HepG2 (cell line): Measurements from ENCODE around the gene RB1. TPM values are rescaled to one million over a fixed set of nuclear protein-coding genes. Genes with fewer than 3 reads are reported as not detected.

ENCODE experiments used
- ATAC-seq: fragments of 200-7000 bp; cut with Tn5 transposase; 3 replicates; pipeline ENCODE4 v1.9.1; 2020; ENCODE audit warnings: mild to moderate bottlenecking, moderate library complexity
- BruUV-seq: library from RNA; stranded (reverse); fragments of 400-500 nt; replicated peaks from 2 replicates; lab custom pipeline; 2021; lab: Mats Ljungman, UMichigan
- CTCF ChIA-PET: fragments of 300-600 bp; formaldehyde crosslinking; extraction: SDS; loops from one replicate; lab custom pipeline; 2021; ENCODE audit warnings: low total read pairs, inconsistent platforms, low intra/inter-chr PET ratio; lab: Yijun Ruan, JAX
- POLR2A ChIA-PET: fragments of 350-600 bp; sonication (Branson Sonifier 250); formaldehyde crosslinking; loops from one replicate; lab custom pipeline; 2020; ENCODE audit warnings: antibody characterized with exemption, inconsistent platforms; lab: Yijun Ruan, JAX
- DNase-seq: peaks from one replicate; pipeline ENCODE4 v3.0.0-alpha.2; 2015; ENCODE audit warnings: low spot score
- FAIRE-seq: peaks from 3 replicates; lab custom pipeline; 2011; peaks lifted over from hg19 to GRCh38; lab: Jason Lieb, UNC
- H2AFZ ChIP-seq: one replicate; pipeline ENCODE4 v1.6.1; 2011; ENCODE audit warnings: low read length, inconsistent platforms
- H3K27ac ChIP-seq: fragments of 300-600 bp; 3 replicates; pipeline ENCODE4 v1.8.0; 2011; ENCODE audit warnings: mixed run types, mild to moderate bottlenecking, mixed read lengths, low read length, inconsistent platforms; ENCODE audit not compliant: insufficient read depth; ENCODE audit errors: extremely low read length
- H3K27me3 ChIP-seq, 2 experiments: fragments of 200-600 bp in 1 of 2; 2 replicates in 1 of 2; 3 replicates in 1 of 2; pipeline versions ENCODE4 v1.6.0 to v1.8.0; 2011; ENCODE audit warnings: low read length in 2 of 2, mild to moderate bottlenecking in 2 of 2, moderate library complexity in 2 of 2, inconsistent platforms in 1 of 2; ENCODE audit not compliant: insufficient read depth in 2 of 2, control insufficient read depth in 1 of 2
- H3K36me3 ChIP-seq, 2 experiments: fragments of 200-600 bp in 1 of 2; replicated peaks in 1 of 2; 2 replicates in 1 of 2; 3 replicates in 1 of 2; pipeline versions ENCODE4 v1.5.1 to v1.8.0; 2011; ENCODE audit warnings: low read length in 2 of 2, inconsistent platforms in 1 of 2; ENCODE audit not compliant: insufficient read depth in 2 of 2, control insufficient read depth in 1 of 2
- H3K4me1 ChIP-seq: 2 replicates; pipeline ENCODE4 v1.5.1; 2012; ENCODE audit warnings: low read length, inconsistent platforms; ENCODE audit not compliant: insufficient read depth
- H3K4me2 ChIP-seq: 2 replicates; pipeline ENCODE4 v1.6.0; 2011; ENCODE audit warnings: low read depth, low read length, inconsistent platforms
- H3K4me3 ChIP-seq, 3 experiments: fragments of 200-600 bp in 1 of 3; sonication (generic), shearing (Covaris generic) in 1 of 3; replicated peaks in 1 of 3; 2 replicates each; pipeline ENCODE4 v1.5.1; 2011 to 2016; ENCODE audit warnings: low read length in 3 of 3, inconsistent platforms in 2 of 3, low read depth in 2 of 3, mild to moderate bottlenecking in 2 of 3, control low read depth in 1 of 3, mixed read lengths in 1 of 3; ENCODE audit not compliant: insufficient read depth in 1 of 3
- H3K79me2 ChIP-seq: one replicate; pipeline ENCODE4 v1.6.1; 2011; ENCODE audit warnings: low read length, inconsistent platforms; ENCODE audit not compliant: insufficient read depth
- H3K9ac ChIP-seq: 2 replicates; pipeline ENCODE4 v1.6.0; 2011; ENCODE audit warnings: mild to moderate bottlenecking, low read depth, low read length, inconsistent platforms; ENCODE audit not compliant: insufficient read depth
- H3K9me3 ChIP-seq: 2 replicates; pipeline ENCODE4 v1.5.1; 2012; ENCODE audit warnings: mild to moderate bottlenecking, low read length
- H4K20me1 ChIP-seq: 2 replicates; pipeline ENCODE4 v1.6.0; 2011; ENCODE audit warnings: inconsistent platforms, mild to moderate bottlenecking, low read length, moderate library complexity; ENCODE audit not compliant: insufficient read depth
- AHR ChIP-seq: IDR thresholded peaks from 2 replicates; pipeline ENCODE4 v1.6.1; 2018; ENCODE audit warnings: missing genetic modification reagents, missing compliant biosample characterization
- HMG20A ChIP-seq: IDR thresholded peaks from 2 replicates; pipeline ENCODE4 v1.6.1; 2016; ENCODE audit warnings: borderline replicate concordance
- JUNB ChIP-seq: sonication (generic); formaldehyde crosslinking; IDR thresholded peaks from 2 replicates; pipeline ENCODE4 v1.8.0; 2022; ENCODE audit warnings: missing genetic modification reagents, mild to moderate bottlenecking, borderline replicate concordance
- MZF1 ChIP-seq: sonication (generic); formaldehyde crosslinking; IDR thresholded peaks from 2 replicates; pipeline ENCODE4 v1.8.1; 2023; ENCODE audit warnings: mild to moderate bottlenecking, missing genetic modification reagents, borderline replicate concordance
- PHB2 ChIP-seq: fragments of 450-650 bp; IDR thresholded peaks from 2 replicates; pipeline ENCODE4 v1.6.1; 2018; ENCODE audit not compliant: partially characterized antibody
- RBM22 ChIP-seq: fragments of 200-400 bp; formaldehyde crosslinking; optimal IDR thresholded peaks from 2 replicates; pipeline ENCODE3; 2017; ENCODE audit warnings: mild to moderate bottlenecking, low read length, moderate library complexity
- TCF7L2 ChIP-seq: IDR thresholded peaks from 2 replicates; pipeline ENCODE4 v1.6.1; 2011; ENCODE audit warnings: mild to moderate bottlenecking, low read depth, low read length, moderate library complexity
- YY1 ChIP-seq: IDR thresholded peaks from 2 replicates; pipeline ENCODE4 v1.6.1; 2011; ENCODE audit warnings: low read length, low read depth, moderate library complexity, mild to moderate bottlenecking; ENCODE audit not compliant: insufficient read depth, insufficient replicate concordance
- ZKSCAN8 ChIP-seq: IDR thresholded peaks from 2 replicates; pipeline ENCODE4 v1.6.1; 2016; ENCODE audit warnings: borderline replicate concordance, missing genetic modification reagents, missing compliant biosample characterization
- ZNF101 ChIP-seq: sonication (generic); formaldehyde crosslinking; IDR thresholded peaks from 2 replicates; pipeline ENCODE4 v1.4.0; 2020; ENCODE audit warnings: mild to moderate bottlenecking, low read depth, missing genetic modification reagents, borderline replicate concordance
- ZNF354B ChIP-seq: sonication (generic); formaldehyde crosslinking; IDR thresholded peaks from 2 replicates; pipeline ENCODE4 v1.8.0; 2022; ENCODE audit warnings: mild to moderate bottlenecking, missing genetic modification reagents
- ZNF432 ChIP-seq: sonication (generic); formaldehyde crosslinking; IDR thresholded peaks from 2 replicates; pipeline ENCODE4 v1.5.0; 2020; ENCODE audit warnings: missing genetic modification reagents, mild to moderate bottlenecking, borderline replicate concordance
- ZNF550 ChIP-seq: sonication (generic); formaldehyde crosslinking; IDR thresholded peaks from 2 replicates; pipeline ENCODE4 v1.4.0; 2020; ENCODE audit warnings: mild to moderate bottlenecking, missing genetic modification reagents, borderline replicate concordance
- ZNF678 ChIP-seq: sonication (generic); formaldehyde crosslinking; IDR thresholded peaks from 2 replicates; pipeline ENCODE4 v1.4.0; 2020; ENCODE audit warnings: mild to moderate bottlenecking, missing genetic modification reagents
- ZNF737 ChIP-seq: sonication (generic); formaldehyde crosslinking; IDR thresholded peaks from 2 replicates; pipeline ENCODE4 v1.5.0; 2020; ENCODE audit warnings: missing genetic modification reagents, mild to moderate bottlenecking, borderline replicate concordance
- WGBS: methylation state at CpG from one replicate; pipeline ENCODE4 v1.1.6; 2017; ENCODE audit warnings: low lambda C conversion rate; 5-methylcytosine and 5-hydroxymethylcytosine counted together
- in situ Hi-C: cut with HindIII; loops from 2 replicates; pipeline ENCODE4 v1.10.0; 2017; ENCODE audit warnings: low pct_unique_long_range_greater_than_20kb; ENCODE audit not compliant: extremely low pct_ligation_motif_present
- intact Hi-C: fragments of 100-400 bp; cut with micrococcal nuclease; formaldehyde crosslinking; loops from one replicate; pipeline ENCODE4 v1.10.0; 2022; ENCODE audit not compliant: unreplicated experiment
- polyA plus RNA-seq, 8 experiments: library from polyadenylated mRNA; depleted of rRNA in 3 of 8; stranded (reverse) in 7 of 8; unstranded in 1 of 8; fragments of >200 nt; fragmentation: Illumina TruSeq in 4 of 8; extraction: Trizol in 4 of 8; gene quantifications; 2 replicates each; pipeline versions ENCODE4 v1.2.1 to v1.2.3, GENCODE V29; 2011 to 2016; ENCODE audit warnings: low read depth in 4 of 8, missing spikeins in 1 of 8, mixed read lengths in 1 of 8; ENCODE audit not compliant: insufficient read depth in 1 of 8
- total RNA-seq, 5 experiments: library from RNA; depleted of rRNA; stranded (reverse); fragments of >200 nt; fragmentation: Illumina TruSeq; extraction: Trizol; gene quantifications; 2 replicates each; pipeline ENCODE4 v1.2.3, GENCODE V29; 2016; ENCODE audit warnings: low read depth in 1 of 5
- TF ChIP-seq, protein P1 (sequence below): IDR thresholded peaks from 2 replicates; pipeline ENCODE4 v1.6.1; 2018; ENCODE audit warnings: missing genetic modification reagents, mild to moderate bottlenecking, missing compliant biosample characterization

Gene RB1
- total and polyA plus RNA-seq, 2 of the 13 experiments (the other 11 are each of a cell fraction or from before 2014, with no cell fraction given): 15.6 to 23.7 TPM

- no peak for TF ChIP-seq YY1
- no peak for TF ChIP-seq JUNB (CRISPR knock-in tag)
- TF ChIP-seq ZNF737 (CRISPR knock-in tag): no peak
- no peak for TF ChIP-seq ZNF678
- no peak for TF ChIP-seq ZNF101 (CRISPR knock-in tag)
- TF ChIP-seq ZKSCAN8 (CRISPR knock-in tag): no peak
- TF ChIP-seq, protein P1, sequence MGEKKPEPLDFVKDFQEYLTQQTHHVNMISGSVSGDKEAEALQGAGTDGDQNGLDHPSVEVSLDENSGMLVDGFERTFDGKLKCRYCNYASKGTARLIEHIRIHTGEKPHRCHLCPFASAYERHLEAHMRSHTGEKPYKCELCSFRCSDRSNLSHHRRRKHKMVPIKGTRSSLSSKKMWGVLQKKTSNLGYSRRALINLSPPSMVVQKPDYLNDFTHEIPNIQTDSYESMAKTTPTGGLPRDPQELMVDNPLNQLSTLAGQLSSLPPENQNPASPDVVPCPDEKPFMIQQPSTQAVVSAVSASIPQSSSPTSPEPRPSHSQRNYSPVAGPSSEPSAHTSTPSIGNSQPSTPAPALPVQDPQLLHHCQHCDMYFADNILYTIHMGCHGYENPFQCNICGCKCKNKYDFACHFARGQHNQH: no peak
- TF ChIP-seq PHB2: no peak
- no peak for TF ChIP-seq ZNF354B (CRISPR knock-in tag)
- no peak for TF ChIP-seq ZNF550 (CRISPR knock-in tag)
- no peak for TF ChIP-seq RBM22
- no peak for TF ChIP-seq MZF1 (CRISPR knock-in tag)
- TF ChIP-seq ZNF432 (CRISPR knock-in tag): no peak
- TF ChIP-seq, all 625 proteins: peak for 0
Observed at GRCh38 chr13:48476686-48477085, 173.1 kb downstream of the RB1 start (continued).

- H3K36me3 ChIP-seq: peaks cover 0 to 21% of the 10 kb centered on the region in 2 experiments; a peak in 2 of 5 replicates
- no peak overlapping the region for H3K27ac ChIP-seq
- no peak for ATAC-seq
- no peaks in the 10 kb centered on the region for H3K79me2 ChIP-seq
- H3K4me1 ChIP-seq: peaks cover 14% of the 10 kb centered on the region
- in situ Hi-C loops (no loop called here), intact Hi-C loops (no loop called here)
- H4K20me1 ChIP-seq: no peaks in the 10 kb centered on the region
- no peaks in the 10 kb centered on the region for H3K27me3 ChIP-seq
- no peak overlapping the region for H2AFZ ChIP-seq
- H3K9ac ChIP-seq: no peak overlapping the region
- TF ChIP-seq TCF7L2 (no peak), AHR (CRISPR knock-in tag) (no peak), HMG20A (CRISPR knock-in tag) (no peak)
- no peak overlapping the region for H3K4me3 ChIP-seq
- ChIA-PET POLR2A (no interaction called here), CTCF (no interaction called here)
- no peak for DNase-seq
- no peaks in the 10 kb centered on the region for H3K9me3 ChIP-seq
- BruUV-seq: no TSS peak
- WGBS: 96% methylated on average over 2 of the region's 2 CpGs
- H3K4me2 ChIP-seq: no peak overlapping the region
- no peak for FAIRE-seq
Observed at GRCh38 chr13:48477191-48477855, 173.8 kb downstream of the RB1 start.
